SK-N-SH (cell line): Measurements from ENCODE around the gene BARX1. TPM values are rescaled to one million over a fixed set of nuclear protein-coding genes. Genes with fewer than 3 reads are reported as not detected.

ENCODE experiments used
- CTCF ChIA-PET: fragments of 300-600, 350-600 bp; formaldehyde crosslinking; extraction: SDS; loops from one replicate; lab custom pipeline; 2021; lab: Yijun Ruan, JAX
- POLR2A ChIA-PET: fragments of 350-600 bp; sonication (Branson Sonifier 250); formaldehyde crosslinking; extraction: SDS; loops from one replicate; lab custom pipeline; 2020; ENCODE audit warnings: antibody characterized with exemption, inconsistent platforms; lab: Yijun Ruan, JAX
- DNase-seq: peaks from one replicate; pipeline ENCODE4 v3.0.0; 2012
- H2AFZ ChIP-seq: fragments of 200-600 bp; sonication (generic); 2 replicates; pipeline ENCODE4 v1.8.1; 2016; ENCODE audit warnings: antibody characterized with exemption, mild to moderate bottlenecking, low read depth
- H3F3A ChIP-seq: fragments of 200-600 bp; sonication (generic); replicated peaks from 2 replicates; pipeline ENCODE3; 2016; ENCODE audit warnings: antibody characterized with exemption, mild to moderate bottlenecking; ENCODE audit not compliant: insufficient read depth
- H3K27ac ChIP-seq, 2 experiments: fragments of 200-500 bp in 1 of 2; fragments of 200-600 bp in 1 of 2; sonication (Bioruptor generic) in 1 of 2; sonication (generic), shearing (Covaris generic) in 1 of 2; 2 replicates each; pipeline versions ENCODE4 v1.5.1 to v1.6.1; 2014 to 2016; ENCODE audit warnings: low read depth in 2 of 2, inconsistent platforms in 1 of 2, low read length in 1 of 2, mild to moderate bottlenecking in 1 of 2, mixed read lengths in 1 of 2
- H3K27me3 ChIP-seq: fragments of 200-600 bp; sonication (generic), shearing (Covaris generic); 2 replicates; pipeline ENCODE4 v1.6.1; 2016; ENCODE audit warnings: mixed run types; ENCODE audit not compliant: insufficient read depth
- H3K36me3 ChIP-seq, 2 experiments: fragments of 200-500 bp in 1 of 2; fragments of 200-600 bp in 1 of 2; sonication (Bioruptor generic) in 1 of 2; sonication (generic) in 1 of 2; replicated peaks in 1 of 2; 2 replicates each; pipeline versions ENCODE3 to v1.5.1; 2014 to 2016; ENCODE audit warnings: low read length in 1 of 2, mild to moderate bottlenecking in 1 of 2; ENCODE audit not compliant: insufficient read depth in 2 of 2, control insufficient read depth in 1 of 2
- H3K4me1 ChIP-seq, 2 experiments: fragments of 200-500 bp in 1 of 2; fragments of 200-600 bp in 1 of 2; sonication (Bioruptor generic) in 1 of 2; sonication (generic), shearing (Covaris generic) in 1 of 2; 2 replicates each; pipeline versions ENCODE4 v1.5.1 to v1.6.1; 2014 to 2016; ENCODE audit warnings: low read depth in 1 of 2, low read length in 1 of 2, mixed run types in 1 of 2; ENCODE audit not compliant: insufficient read depth in 2 of 2, control insufficient read depth in 1 of 2
- H3K4me2 ChIP-seq: fragments of 200-600 bp; sonication (generic), shearing (Covaris generic); 2 replicates; pipeline ENCODE4 v1.6.1; 2017; ENCODE audit warnings: mixed run types
- H3K4me3 ChIP-seq, 2 experiments: fragments of 200-500 bp in 1 of 2; fragments of 200-600 bp in 1 of 2; sonication (Bioruptor generic) in 1 of 2; sonication (generic), shearing (Covaris generic) in 1 of 2; 2 replicates each; pipeline versions ENCODE4 v1.5.1 to v1.8.1; 2014 to 2016; ENCODE audit warnings: low read depth in 2 of 2, inconsistent platforms in 1 of 2, low read length in 1 of 2, mild to moderate bottlenecking in 1 of 2, mixed read lengths in 1 of 2, moderate library complexity in 1 of 2
- H3K79me2 ChIP-seq: fragments of 200-600 bp; sonication (generic); 2 replicates; pipeline ENCODE4 v1.8.1; 2017; ENCODE audit warnings: mild to moderate bottlenecking; ENCODE audit not compliant: insufficient read depth
- H3K9ac ChIP-seq: fragments of 200-600 bp; sonication (generic); 2 replicates; pipeline ENCODE4 v1.6.1; 2017; ENCODE audit warnings: mixed run types
- H3K9me2 ChIP-seq: fragments of 200-600 bp; sonication (generic); 2 replicates; pipeline ENCODE4 v1.6.1; 2017; ENCODE audit warnings: mixed run types
- H3K9me3 ChIP-seq: fragments of 200-600 bp; sonication (generic); 2 replicates; pipeline ENCODE4 v1.6.1; 2017; ENCODE audit warnings: mixed run types, mild to moderate bottlenecking, moderate library complexity
- H4K20me1 ChIP-seq: fragments of 200-600 bp; sonication (generic); 2 replicates; pipeline ENCODE4 v1.6.1; 2017; ENCODE audit warnings: mild to moderate bottlenecking, mixed run types; ENCODE audit not compliant: insufficient read depth
- CHD2 ChIP-seq: fragments of 150-350 bp; IDR thresholded peaks from 2 replicates; pipeline ENCODE4 v1.6.1; 2018; ENCODE audit warnings: low read length; ENCODE audit not compliant: partially characterized antibody
- ELF1 ChIP-seq: IDR thresholded peaks from 2 replicates; pipeline ENCODE4 v1.4.0; 2012
- EP300 ChIP-seq, 2 experiments: IDR thresholded peaks; 2 replicates each; pipeline versions ENCODE4 v1.4.0 to v1.6.1; 2012; ENCODE audit warnings: borderline replicate concordance in 1 of 2, low read depth in 1 of 2, low read length in 1 of 2
- FOSL2 ChIP-seq: IDR thresholded peaks from 2 replicates; pipeline ENCODE4 v1.4.0; 2012; ENCODE audit warnings: low read depth, mild to moderate bottlenecking, moderate library complexity, borderline replicate concordance
- GABPA ChIP-seq: IDR thresholded peaks from 2 replicates; pipeline ENCODE4 v1.4.0; 2012; ENCODE audit warnings: low read depth, mild to moderate bottlenecking
- NFIC ChIP-seq: IDR thresholded peaks from 2 replicates; pipeline ENCODE4 v1.4.0; 2012; ENCODE audit warnings: borderline replicate concordance
- PBX3 ChIP-seq: IDR thresholded peaks from 2 replicates; pipeline ENCODE4; 2012
- POLR2AphosphoS5 ChIP-seq: IDR thresholded peaks from 2 replicates; pipeline ENCODE4 v1.6.1; 2012; ENCODE audit warnings: low read depth, low read length
- RCOR1 ChIP-seq: fragments of 150-350 bp; IDR thresholded peaks from 2 replicates; pipeline ENCODE4 v1.6.1; 2017; ENCODE audit warnings: antibody characterized with exemption, low read length
- REST ChIP-seq: IDR thresholded peaks from 2 replicates; pipeline ENCODE4 v1.6.1; 2012; ENCODE audit warnings: mild to moderate bottlenecking, low read depth, low read length, moderate library complexity
- RFX5 ChIP-seq: IDR thresholded peaks from 2 replicates; pipeline ENCODE4 v1.6.1; 2012; ENCODE audit warnings: mild to moderate bottlenecking, improper control_type of control experiment, low read length
- RXRA ChIP-seq: IDR thresholded peaks from 2 replicates; pipeline ENCODE4 v1.4.0; 2012; ENCODE audit warnings: low read depth, mild to moderate bottlenecking, borderline replicate concordance
- TCF12 ChIP-seq: IDR thresholded peaks from 2 replicates; pipeline ENCODE4 v1.4.0; 2012
- TEAD4 ChIP-seq: IDR thresholded peaks from 2 replicates; pipeline ENCODE4 v1.4.0; 2012; ENCODE audit warnings: mild to moderate bottlenecking, borderline replicate concordance; ENCODE audit not compliant: insufficient read depth
- USF1 ChIP-seq: IDR thresholded peaks from 2 replicates; pipeline ENCODE4 v1.4.0; 2012; ENCODE audit warnings: low read depth, borderline replicate concordance
- YY1 ChIP-seq: IDR thresholded peaks from 2 replicates; pipeline ENCODE4 v1.4.0; 2012; ENCODE audit warnings: low read depth, mild to moderate bottlenecking
- WGBS: methylation state at CpG from one replicate; pipeline ENCODE4 v1.1.6; 2017; ENCODE audit warnings: low lambda C conversion rate; 5-methylcytosine and 5-hydroxymethylcytosine counted together
- polyA plus RNA-seq, 3 experiments: library from polyadenylated mRNA; depleted of rRNA; stranded (reverse); fragments of >200 nt; gene quantifications; 2 replicates each; pipeline ENCODE4 v1.2.3, GENCODE V29; 2012

The BARX1 gene
- polyA plus RNA-seq, 1 of the 3 experiments (the other 2 are of a cell fraction): not detected

GRCh38 chr9:93905473-93906133, 49.6 kb downstream of the BARX1 start:
- no peak for DNase-seq
- Histone ChIP-seq H3K4me1 (no peaks in the 10 kb centered on the region), H3K9me3 (no peaks in the 10 kb centered on the region), H3K79me2 (no peaks in the 10 kb centered on the region), H3K4me3 (no peak overlapping the region), H3K9ac (no peak overlapping the region), H3K9me2 (no peaks in the 10 kb centered on the region), H2AFZ (no peak overlapping the region), H3K36me3 (no peaks in the 10 kb centered on the region), H3K27ac (no peak overlapping the region), H3K4me2 (no peak overlapping the region), H3K27me3 (no peaks in the 10 kb centered on the region), H3F3A (no peaks in the 10 kb centered on the region), H4K20me1 (no peaks in the 10 kb centered on the region)
- WGBS: 34% methylated on average over 4 of the region's 10 CpGs
- POLR2A ChIA-PET: no interaction called here
- CTCF ChIA-PET: interaction anchor here (0.9 kb wide), 1 partner anchor 78 kb away, joined by 3 read pairs; no protein-coding TSS in a partner anchor
- TF ChIP-seq EP300 (IDR thresholded peaks at IDR 0.05; ENCODE audit: borderline replicate concordance in 1 of 2, low read depth in 1 of 2, low read length in 1 of 2) (no peak), USF1 (no peak), TCF12 (no peak)

- no peaks in the 10 kb centered on the region for H3K27me3 ChIP-seq
- 36% methylated on average over 10 of the region's 12 CpGs for WGBS
- no peak overlapping the region for H3K27ac ChIP-seq
- ChIA-PET CTCF (interaction anchor here (0.9 kb wide), 1 partner anchor 77 kb away, joined by 3 read pairs; no protein-coding TSS in a partner anchor), POLR2A (no interaction called here)
- no peak for DNase-seq
- H3K9me2 ChIP-seq: no peaks in the 10 kb centered on the region
- H3K9me3 ChIP-seq: no peaks in the 10 kb centered on the region
- no peak for TF ChIP-seq USF1
- no peak for TF ChIP-seq PBX3
- no peak for TF ChIP-seq GABPA
- no peak for TF ChIP-seq RXRA
- no peak for TF ChIP-seq NFIC
- no peak for TF ChIP-seq RCOR1
- TF ChIP-seq RFX5: no peak
- TF ChIP-seq TEAD4: no peak
- TF ChIP-seq FOSL2: no peak
- no peak for TF ChIP-seq POLR2AphosphoS5
- no peak for TF ChIP-seq YY1
- no peak for TF ChIP-seq REST
- TF ChIP-seq ELF1: no peak
- no peak for TF ChIP-seq CHD2
- no peak overlapping the region for H2AFZ ChIP-seq
- H3F3A ChIP-seq: no peaks in the 10 kb centered on the region
- H3K4me1 ChIP-seq: no peaks in the 10 kb centered on the region
- no peak overlapping the region for H3K4me3 ChIP-seq
- H3K4me2 ChIP-seq: no peak overlapping the region
- no peaks in the 10 kb centered on the region for H4K20me1 ChIP-seq
- no peaks in the 10 kb centered on the region for H3K79me2 ChIP-seq
- H3K36me3 ChIP-seq: no peaks in the 10 kb centered on the region
- no peak overlapping the region for H3K9ac ChIP-seq
Measured at GRCh38 chr9:93904649-93905472, 50.3 kb downstream of the BARX1 start.
